Measurements from ENCODE around the gene KHSRP.
"Not testable (repeated sequence)": the region's sequence is repeated elsewhere in the genome, so short reads cannot be mapped to it uniquely, and the experiment has no call there.

KHSRP gene

DNA sequence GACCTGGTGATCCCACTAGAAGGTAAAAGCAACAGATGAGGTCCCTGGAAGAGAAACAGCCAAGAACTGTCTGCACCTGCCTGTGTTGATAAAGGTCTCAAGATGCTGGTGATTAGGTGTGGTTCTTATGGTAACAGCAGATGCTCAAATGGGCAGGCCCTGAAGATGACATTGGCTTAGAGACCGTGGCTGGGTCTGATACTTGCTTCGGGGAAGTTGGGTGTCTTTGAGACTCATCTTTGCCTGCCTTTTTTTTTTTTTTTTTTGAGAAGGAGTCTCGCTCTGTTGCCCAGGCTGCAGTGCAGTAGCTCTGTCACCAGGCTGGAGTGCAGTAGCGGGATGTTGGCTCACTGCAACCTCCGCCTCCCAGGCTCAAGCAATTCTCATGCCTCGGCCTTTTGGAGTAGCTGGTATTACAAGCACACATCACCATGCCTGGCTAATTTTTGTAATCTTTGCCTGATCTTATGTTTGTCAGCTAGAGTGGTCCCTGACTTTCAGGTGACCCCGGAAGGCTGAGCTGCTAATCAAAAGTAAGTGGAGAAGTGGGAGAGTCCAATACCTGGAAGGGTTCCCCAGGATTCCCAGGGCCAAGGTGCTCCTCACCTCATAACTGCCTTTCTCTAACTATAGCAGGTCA, 27.1 kb upstream of the KHSRP start:
- no peak for DNase-seq

DNA sequence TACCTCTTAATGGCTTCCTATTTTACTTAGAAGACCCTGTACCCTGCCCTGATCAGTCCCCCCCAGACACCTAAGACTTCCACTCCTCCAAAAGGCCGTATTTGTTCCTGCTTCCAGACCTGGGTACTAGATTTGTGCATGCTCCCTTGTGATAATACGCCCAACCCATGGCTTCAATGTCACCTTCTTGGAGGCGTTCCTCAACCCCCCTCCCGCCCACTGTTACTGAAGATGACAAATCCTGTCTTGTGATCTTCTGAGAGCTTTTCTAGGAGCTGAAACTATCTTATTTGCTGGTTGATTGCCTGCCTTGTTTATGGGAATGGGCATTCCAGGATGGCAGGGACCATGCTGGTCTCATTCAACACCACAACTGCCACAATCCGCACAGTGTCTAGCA, 25.6 kb upstream of the KHSRP start:
- DNase-seq = no peak

DNA sequence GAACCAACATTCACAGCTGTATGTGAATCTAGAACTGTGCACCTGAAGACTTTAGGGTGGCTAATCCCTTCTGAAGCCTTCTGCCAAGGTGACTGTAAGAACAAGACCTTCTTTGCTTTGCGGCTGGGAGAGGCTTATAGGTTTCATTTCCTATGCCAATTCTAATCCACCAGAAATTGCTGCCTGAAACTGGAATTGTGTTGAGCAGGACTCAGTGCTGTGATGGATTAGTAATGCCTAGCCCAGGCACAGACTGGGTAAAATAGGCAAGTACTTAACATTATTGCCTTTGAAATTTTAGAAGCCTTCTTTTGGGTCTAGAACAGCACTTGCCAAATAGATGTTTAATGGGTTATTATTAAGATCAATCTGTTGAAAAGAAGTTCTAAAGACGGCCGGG, 23.4 kb upstream of the KHSRP start:
- no peak for DNase-seq

DNA sequence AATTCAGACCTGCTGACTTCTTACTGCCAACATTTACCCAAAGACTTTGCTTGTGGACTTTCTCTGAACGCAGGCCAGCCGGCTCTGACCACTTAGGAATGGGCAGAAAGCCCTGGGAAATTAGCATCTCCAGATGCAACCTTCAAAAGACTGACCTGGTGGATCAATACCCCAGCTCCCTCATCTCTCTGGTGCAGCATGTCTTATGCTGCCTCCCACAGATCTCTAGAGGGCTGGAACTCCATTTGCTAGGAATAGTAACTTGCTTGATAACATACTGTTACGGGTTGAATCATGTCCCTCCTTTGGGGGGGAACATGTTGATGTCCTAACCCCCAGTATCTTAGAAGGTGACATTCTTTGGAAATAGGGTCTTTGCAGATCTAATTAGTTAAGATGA, 21.8 kb upstream of the KHSRP start:
- no peak for DNase-seq

DNA sequence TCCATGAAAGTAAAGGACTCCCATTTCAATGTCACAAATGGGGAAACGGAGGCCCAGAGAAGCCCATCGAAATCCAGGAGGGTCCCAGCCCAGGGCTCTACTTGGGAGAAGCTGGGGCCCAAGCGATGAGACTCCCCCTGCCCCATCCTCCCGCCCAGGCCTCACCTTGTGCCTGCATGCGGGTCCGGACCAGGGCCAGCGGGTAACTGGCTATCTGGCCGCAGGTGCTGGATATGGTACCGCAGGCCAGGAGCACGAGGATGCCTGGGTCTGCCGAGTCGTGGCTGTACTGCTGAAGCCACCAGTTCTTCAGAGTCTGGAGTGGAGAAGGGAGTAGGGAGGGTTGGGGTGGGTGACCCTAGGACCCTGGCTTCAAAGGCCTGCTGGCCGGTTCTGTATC, 19.4 kb upstream of the KHSRP start:
- no peak for DNase-seq

DNA sequence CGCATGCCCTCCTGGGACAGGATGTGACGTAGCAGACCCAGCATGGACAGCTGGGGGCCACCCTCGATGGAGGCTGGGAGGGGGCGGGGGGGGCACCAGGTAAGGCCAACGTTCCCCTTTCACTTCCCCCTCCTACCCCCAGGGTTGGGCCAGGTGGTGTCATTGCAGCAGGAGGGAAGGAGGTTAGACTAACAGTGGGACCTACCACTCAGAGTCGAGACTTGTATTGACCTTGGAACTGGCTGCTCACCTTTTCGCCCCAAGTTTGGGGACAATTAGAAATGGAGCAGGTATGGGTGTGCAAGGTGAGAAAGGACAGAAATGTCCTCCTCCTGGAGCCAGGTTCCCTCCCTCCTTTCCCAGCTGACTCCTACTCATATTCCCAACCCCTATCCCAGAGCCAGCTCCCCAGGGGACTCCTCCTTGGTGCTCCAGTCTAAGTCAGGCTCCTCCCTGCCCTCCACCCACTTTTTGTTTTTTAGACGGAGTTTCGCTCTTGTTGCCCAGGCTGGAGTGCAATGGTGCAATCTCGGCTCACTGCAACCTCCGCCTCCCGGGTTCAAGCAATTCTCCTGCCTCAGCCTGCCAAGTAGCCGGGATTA, 17.6 kb upstream of the KHSRP start:
- no peak for DNase-seq

DNA sequence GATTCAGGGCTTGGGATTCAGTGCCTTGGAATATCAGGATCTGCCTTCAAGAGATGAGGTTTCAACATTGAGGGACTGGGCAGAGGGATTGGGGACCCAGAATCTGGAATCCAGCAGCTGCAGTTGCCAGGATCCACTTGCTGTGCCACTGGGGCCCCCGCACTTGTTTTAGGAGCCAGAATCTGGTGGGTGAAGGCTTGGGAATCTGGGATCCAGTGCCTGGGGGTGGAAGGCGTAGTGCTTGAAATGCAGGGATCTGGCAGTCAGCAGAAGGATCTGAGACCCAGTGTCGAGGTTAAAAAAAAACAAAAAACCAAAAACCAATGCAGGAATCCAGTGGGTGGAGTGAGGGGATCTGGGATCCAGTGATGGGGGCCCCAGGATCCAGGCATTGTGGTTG, 16.3 kb upstream of the KHSRP start:
- DNase-seq = no peak

DNA sequence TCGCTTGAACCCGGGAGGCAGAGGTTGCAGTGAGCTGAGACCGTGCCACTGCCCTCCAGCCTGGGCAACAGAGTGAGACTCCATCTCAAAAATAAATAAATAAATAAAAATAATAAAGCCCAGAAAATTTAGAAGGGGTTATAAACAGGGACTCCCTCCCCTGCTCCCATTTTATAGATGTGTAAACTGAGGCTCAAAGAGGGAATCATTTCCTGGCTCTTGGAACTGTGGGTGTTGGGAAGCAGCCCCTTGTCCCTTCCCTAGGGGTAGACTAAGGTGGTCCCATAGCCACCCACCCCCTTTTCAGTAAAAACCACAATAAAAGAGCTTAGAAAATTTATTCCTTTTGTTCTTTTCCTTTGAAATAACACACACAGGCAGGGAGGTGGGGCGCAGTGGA, 15.1 kb upstream of the KHSRP start:
- no peak for DNase-seq

DNA sequence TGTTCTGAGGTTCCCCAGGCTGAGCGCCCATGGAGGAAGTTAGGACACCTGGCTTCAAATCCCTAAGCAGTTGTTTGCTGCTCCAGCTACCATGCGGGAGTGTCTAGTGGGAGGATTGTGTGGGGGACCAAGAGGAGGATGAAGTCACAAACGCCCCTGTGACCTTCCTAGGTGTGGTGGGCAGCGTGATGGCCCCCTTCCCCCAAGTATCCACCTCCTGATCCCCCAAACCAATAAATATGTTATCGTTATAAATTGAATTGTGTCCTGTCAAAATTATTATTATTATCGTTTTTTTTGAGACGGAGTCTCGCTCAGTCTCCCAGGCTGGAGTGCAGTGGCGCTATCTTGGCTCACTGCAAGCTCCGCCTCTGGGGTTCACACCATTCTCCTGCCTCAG, 9.1 kb upstream of the KHSRP start, which contains the start of gene SLC25A41:
TSS of gene SLC25A41 (minus strand) at position 101 of the 400 bp plus-strand sequence. CDS start at position 31, 70 bp downstream.
- no peak for DNase-seq

DNA sequence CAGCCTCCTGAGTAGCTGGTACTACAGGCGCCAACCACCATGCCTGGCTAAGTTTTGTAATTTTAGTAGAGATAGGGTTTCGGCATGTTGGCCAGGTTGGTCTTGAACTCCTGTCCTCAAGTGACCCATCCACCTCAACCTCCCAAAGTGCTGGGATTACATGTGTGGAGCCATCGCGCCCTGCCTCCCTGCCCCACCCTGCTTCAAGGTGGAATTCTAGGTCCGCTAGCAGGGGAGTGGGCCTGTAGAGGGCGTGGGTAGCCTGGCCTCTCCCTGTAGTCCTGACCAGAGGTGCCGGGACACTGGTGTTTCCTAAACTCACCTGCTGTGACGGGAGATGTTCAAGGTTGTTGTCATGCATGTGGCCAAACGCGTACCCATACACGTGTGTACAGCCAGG, 8.6 kb upstream of the KHSRP start:
- no peak for DNase-seq

DNA sequence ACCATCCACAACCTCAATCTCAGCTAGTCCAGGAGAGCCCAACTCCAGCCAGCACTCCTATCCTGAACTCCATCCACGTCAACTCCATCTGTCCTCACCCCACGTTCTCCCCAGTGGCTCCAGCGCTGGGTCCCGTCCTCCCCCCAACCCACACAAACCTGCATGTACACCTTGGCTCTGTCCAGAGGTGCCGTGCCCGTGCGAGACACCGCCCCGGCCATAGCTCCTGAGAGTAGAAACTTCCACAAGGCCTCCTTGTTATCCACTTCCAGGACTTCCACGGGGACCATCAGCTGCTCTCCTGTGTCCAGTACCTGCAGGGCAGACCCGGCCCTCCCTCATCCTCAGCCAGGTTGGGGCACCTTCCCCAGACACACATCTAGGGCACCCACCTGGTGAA, 7.3 kb upstream of the KHSRP start:
- no peak for DNase-seq

DNA sequence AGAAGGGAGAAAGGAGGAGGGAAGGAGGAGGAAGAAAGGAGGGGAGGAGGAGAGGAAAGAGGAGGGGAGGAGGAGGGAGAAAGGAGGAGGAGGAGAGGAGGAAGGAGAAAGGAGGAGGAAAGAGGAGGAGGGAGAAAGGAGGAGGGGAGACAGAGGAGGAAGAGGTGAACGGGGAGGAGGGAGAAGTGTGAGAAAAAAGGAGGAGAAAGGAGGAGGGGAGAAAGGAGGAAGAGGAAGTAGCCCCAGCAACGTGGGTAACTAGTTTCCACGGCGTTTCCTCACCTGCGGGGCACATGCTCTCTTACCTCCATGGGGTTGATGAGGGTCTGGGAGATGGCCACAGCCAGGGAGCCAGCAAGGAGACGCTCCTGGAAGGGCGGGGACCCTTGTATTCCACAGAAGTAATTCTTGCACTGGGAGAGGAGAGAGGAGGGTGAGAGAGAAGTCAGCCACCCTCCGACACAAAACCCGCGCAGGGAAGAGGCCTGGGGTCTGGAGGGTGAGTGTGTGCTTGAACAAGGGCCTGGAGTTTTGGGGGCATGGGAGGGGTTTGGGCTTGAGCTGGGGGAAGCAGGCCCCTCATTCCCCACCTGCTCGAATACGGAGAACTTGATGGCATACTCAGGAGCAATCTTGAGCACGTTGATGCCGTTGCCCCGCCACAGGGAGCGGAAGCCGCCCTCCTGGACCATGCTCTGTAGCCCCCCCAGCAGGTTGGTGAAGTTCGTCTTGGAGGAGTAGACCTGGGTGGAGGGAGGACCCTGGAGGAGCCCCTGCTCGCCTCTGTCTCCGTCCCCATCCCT, 5.0 kb upstream of the KHSRP start:
- DNase-seq = no peak

DNA sequence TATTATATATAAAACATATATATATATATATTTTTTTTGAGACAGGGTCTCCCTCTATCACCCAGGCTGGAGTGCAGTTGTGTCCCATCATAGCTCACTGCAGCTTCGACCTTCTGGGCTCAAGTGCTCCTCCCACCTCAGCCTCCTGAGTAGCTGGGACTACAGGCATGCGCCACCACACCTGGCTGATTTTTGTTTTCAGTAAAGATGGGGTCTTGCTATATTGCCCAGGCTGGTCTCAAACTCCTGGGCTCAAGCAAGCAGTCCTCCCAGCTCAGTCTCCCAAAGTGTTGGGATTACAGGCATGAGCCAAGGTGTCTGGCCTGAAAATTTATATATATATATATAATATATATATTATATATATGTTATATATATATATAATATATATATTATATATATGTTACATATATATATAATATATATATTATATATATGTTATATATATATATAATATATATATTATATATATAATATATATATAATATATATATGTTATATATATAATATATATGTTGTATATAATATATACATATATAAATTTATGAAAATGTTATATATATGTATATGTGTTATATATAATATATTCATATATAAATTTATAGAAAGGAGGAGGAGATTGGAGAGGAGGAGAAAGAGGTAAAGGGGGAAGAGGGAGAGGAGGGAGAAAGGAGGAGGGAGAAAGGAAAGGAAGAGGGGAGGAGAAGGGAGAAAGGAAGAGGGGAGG, 4.2 kb upstream of the KHSRP start:
- DNase-seq = not testable (repeated sequence)

DNA sequence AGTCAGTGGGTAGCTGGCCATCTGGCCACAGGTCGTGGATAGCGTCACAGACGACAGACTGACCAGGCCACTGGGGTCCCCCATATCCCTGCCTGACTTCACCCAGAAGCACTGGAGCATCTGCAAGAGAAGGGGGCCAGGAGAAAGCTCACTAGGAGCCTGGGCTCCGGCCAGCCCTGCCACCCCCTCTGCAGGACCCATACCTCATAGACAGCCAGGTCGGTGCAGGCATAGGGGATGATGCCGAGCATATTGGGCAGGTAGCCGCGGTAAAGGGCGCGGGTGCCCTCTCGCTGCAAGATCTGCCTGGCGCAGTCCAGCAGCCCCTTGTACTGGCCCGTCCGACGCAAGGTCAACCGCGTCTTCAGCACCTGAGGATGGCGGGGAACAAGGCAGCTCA, 2.5 kb upstream of the KHSRP start:
- no peak for DNase-seq

DNA sequence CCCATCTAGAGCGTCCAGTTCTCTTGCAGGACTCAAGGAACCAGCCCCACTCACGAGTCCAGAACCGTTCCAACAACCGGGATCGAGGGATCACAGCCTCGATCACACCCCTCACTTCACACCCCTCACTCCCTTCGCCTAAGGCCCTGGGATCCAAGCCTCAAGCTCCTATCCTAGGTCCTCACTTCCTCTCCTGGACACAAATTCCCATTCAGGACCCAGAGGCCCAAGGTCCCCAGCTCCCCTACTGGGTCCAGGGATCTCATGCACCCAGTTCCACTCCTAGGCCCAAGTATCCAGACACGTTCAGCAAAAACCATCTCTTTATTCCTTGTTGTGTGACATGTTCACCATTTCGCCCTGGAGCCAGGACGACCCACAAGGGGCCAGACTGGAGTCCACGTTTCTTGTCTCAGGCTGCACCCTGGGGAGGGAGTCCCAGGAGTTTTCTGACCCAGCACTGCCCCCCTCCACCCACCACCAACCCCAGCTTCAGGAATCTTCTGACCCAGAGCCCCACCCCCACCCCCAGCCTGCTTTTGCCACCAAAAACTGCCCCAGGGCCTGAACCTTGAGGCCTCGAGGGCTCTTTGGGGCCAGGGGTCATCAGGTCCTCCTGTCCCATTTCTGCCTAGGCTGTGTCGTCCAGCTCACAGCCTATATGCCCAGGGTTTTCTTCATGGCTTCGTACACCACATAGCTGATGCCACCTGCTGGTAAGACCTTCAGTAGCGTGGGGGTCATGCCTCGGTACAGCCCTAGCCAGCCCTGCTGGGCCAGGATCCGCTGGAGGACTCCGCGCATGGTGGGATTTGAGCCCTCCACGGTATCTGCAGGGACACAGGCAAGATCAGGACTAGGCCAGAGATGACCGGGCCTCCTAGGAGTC, 1.4 kb upstream of the KHSRP start:
- no peak for DNase-seq

DNA sequence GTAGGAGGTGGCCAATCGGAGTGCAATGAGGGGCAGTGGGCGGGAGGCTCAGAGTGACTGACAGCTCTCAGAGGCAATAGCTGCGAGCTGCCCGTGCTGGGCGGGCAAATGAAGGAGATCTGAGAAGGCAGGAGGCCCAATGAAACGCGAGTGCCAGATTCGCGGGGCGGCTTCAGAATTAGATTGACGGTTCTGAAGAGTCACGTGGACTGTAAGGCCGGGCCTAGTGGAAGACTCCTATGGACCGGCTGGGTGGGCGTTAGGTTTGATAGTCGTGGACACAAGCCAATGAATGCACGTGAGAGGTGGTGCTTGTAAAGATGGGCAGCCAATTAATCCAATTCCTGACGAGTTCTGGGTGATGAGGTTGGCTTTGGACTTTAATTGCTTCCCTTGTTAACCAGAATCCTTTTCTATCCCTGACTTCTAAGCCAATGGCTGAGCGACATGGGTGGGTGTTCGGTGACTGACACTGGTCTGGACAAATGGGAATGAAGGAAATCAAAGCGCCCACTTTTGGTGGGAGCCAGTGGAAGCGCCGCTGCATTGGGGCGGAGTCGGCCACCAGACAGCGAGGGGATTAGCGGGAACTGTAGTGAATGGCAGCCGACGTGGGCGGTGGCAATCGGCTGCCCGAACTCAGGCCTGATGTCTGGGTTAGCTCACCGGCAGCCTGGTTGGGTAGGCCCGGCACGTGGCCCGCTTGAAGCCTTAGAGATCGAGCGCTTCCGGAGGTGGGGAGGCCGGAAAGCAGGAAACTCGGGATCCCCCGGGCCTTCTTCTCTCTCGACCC, 524 bp upstream of the KHSRP start:
- peak; percentile 97 for DNase-seq

DNA sequence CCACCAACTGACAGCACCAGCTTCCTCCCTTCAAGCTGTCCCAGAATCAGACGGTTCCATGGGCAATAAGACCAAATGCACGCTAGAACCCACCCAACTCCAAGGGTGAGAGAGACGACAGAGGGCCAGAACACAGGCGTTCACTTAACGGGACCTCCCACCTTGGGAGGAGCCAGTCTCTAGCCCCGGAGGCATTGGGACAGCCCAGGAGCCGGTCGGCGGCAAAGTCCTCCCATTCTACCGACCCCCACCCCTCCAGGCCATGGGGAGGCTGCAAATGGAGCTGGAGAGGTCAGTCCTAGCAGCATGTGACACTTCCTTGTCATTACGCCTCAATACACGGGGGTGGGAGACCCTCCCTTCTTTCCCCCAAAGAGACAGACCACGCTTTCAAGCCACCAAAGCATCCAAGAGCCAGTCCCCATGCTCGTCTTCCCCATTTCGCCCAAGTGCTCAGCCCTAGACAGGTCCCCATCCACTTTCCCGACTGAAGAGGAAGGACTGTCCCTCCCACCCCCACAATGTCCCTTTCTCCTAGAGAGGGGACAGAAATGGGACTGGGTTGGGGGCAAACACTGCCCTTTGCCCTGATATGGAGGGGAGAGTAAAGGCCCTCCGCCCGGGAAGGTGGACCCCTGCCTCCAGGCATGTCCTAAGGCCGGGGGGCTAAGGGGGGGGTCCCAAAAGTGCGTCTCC, 964 bp downstream of the KHSRP start:
- no peak for DNase-seq

DNA sequence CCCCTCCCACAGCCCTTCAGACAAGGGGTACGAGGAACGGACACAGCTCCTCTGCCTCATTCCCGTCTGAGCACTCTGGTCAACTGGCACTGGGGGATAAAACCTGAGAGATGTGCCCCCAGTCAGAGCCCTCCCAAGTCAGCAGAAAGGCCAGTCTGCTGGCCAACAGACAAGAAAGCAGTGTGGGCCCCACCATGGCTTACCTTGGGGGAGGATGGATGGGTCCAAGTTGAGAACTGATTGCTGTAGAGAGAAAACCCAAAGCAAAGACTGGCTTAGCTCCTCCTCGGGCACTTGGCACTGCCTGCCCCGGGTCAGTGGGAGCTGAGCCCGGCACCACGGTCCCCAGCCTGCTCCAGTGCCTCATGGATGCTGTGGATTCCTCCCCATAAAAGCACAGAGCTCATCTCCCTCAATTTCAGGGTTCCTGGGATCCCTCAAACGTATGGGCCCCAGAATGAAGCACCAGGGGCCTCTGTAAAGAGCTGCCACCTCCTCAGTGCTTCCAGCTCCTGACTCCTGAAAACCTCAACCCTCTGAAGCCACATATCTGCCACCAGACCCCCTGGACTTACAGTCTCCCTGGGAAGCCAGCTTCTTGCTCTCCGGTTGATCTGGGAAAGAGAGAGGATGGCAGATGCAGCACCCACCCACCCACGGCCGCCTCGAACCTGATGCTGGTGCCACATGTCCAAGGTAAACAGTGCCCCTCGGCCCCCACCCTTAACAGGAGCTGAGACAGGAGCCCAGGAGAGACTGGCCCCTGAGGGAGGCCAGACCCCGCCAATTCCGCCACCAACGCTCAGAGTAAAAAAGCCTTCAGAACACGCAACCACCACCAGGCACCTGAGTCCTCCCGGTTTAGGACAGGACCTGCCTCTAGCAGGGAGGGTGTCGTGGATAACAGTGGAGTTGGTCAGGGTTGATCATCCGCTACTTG, 3.3 kb downstream of the KHSRP start:
- DNase-seq = no peak

DNA sequence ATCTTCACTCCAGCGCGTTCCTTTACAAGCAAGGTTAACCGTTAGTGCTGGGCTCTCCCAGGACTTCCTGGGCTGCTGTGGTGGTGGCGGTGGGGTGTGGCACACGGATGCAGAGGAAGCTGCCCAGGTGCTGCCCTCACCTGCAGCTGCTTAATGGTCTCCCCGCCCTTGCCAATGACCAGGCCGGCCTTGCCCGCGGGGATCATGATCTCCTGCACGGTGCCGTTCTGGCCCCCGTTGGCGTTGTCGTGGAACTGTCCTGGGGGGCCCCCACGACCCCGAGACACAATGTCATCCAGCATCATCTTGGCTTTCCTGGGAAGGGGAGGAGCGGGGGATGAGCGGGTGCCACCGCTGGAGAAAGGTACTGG, 6.1 kb downstream of the KHSRP start:
- no peak for DNase-seq
